ENCODE results near the gene ZMIZ1. TPM values are rescaled to one million over a fixed set of nuclear protein-coding genes. Genes with fewer than 3 reads are reported as not detected.

ZMIZ1 gene
- polyA plus RNA-seq, 2 donors: 29.2 to 29.7 TPM

DNA sequence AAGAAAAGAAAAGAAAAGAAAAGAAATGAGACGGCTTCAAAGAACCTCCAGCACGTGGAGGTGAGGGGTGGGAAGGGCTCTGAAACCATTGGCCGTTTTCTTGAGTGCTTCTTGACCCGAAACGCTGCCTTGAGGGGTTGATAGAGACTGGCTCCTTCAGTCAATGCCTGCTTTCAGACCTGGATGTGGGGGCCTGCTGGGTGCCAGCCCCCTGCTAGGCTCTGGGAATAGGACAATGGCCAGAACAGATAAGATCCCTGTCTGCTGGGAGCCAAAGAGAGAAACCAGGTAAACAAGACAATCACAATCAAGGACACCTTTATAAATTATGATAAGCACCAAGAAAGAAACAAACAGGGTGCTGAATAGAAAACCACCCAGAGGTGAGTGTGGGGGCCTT lies 27.7 kb downstream of the ZMIZ1 start:
- 87 to 89% methylated on average over 5 of the region's 5 CpGs for WGBS, 2 donors
- Histone ChIP-seq H3K4me1 (ENCODE audit: control insufficient read depth in 2 of 2, insufficient read depth in 2 of 2, low read length in 1 of 2) (peaks cover 20 to 60% of the 10 kb centered on the region in 2 donors), H3K27me3 (ENCODE audit: control insufficient read depth in 1 of 2, insufficient read depth in 2 of 2, low read length in 2 of 2) (no peaks in the 10 kb centered on the region), H3K36me3 (ENCODE audit: control insufficient read depth in 2 of 2, insufficient read depth in 2 of 2, low read length in 1 of 2) (no peaks in the 10 kb centered on the region), H3K9me3 (ENCODE audit: control insufficient read depth in 2 of 2, insufficient read depth in 1 of 2, low read depth in 1 of 2, low read length in 1 of 2) (no peaks in the 10 kb centered on the region), H3K4me3 (ENCODE audit: low read depth in 1 of 2, low read length in 2 of 2) (no peak overlapping the region), H3K27ac (ENCODE audit: low read depth in 2 of 2, low read length in 1 of 2) (peak overlapping the region in 1 of 2 donors; percentile 27)

DNA sequence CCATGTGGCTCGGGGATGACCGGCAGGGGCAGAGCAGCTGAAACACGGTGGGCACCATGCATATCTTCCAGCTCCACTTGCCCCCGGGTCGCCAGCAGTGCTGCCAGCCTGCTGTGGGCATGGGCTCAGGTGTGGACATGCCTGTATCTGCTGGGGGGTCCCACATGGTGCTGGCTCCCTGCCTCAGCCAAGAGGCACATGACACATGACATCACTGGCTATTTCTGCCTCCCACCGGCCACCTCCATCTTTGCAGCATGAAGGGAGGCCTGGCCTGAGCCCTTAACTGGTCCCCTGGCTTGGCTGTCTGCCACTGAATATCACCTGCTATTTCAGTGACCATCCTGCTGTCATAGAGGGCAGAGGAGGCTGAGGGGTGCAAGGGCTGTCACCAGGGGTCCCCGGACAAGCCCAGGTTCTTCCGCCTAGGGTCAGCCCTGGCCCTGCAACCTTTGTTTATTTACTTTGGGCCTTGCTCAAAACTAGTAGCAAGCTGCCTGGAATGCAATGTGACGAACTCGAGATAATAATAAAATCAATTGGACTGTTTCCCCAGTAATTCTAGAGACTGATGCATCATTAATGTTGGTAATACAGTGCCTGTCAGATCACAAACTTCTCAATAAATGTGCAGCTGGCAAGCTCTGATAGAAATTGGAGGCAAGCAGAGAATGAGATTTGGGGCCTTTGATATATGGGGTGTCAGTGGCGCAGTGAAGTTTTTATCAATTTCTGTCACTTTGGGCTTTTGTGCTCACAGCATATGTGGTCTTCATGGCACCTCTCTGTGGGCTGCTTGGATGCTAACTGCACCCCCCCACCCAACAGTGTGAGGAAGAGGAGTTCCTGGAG lies 28.5 kb downstream of the ZMIZ1 start:
- WGBS, 2 donors: 59 to 63% methylated on average over 11 of the region's 11 CpGs

DNA sequence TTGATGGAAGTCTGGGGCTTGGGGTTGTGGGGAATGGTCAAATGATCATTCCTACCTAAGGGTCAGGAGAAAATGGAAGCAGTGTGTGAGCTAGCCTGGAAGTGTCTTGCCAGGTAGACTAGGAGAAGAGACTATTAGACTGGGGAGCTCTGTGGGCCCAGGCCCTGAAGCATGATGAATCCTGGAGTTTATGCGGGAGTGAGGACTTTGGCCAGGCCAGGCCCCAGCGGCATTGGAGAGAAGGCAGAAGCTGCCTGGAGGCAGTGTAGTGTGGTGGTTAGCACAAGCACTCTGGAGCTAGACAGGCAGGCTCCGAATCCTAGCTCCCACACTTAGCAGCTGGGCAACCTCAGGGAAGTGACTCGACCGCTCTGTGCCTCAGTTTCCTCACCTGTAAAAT lies 29.3 kb downstream of the ZMIZ1 start:
- H3K4me1 ChIP-seq (ENCODE audit: control insufficient read depth in 2 of 2, insufficient read depth in 2 of 2, low read length in 1 of 2): peaks cover 30 to 64% of the 10 kb centered on the region in 2 donors
- no peaks in the 10 kb centered on the region for H3K9me3 ChIP-seq (ENCODE audit: control insufficient read depth in 2 of 2, insufficient read depth in 1 of 2, low read depth in 1 of 2, low read length in 1 of 2)
- no peaks in the 10 kb centered on the region for H3K36me3 ChIP-seq (ENCODE audit: control insufficient read depth in 2 of 2, insufficient read depth in 2 of 2, low read length in 1 of 2)
- 91 to 94% methylated on average over 5 of the region's 5 CpGs for WGBS, 2 donors
- no peak overlapping the region for H3K27ac ChIP-seq (ENCODE audit: low read depth in 2 of 2, low read length in 1 of 2)
- H3K27me3 ChIP-seq (ENCODE audit: control insufficient read depth in 1 of 2, insufficient read depth in 2 of 2, low read length in 2 of 2): no peaks in the 10 kb centered on the region
- no peak overlapping the region for H3K4me3 ChIP-seq (ENCODE audit: low read depth in 1 of 2, low read length in 2 of 2)

More for the DNA sequence above, 28.5 kb downstream of the ZMIZ1 start:
- Histone ChIP-seq H3K9me3 (ENCODE audit: control insufficient read depth in 2 of 2, insufficient read depth in 1 of 2, low read depth in 1 of 2, low read length in 1 of 2) (no peaks in the 10 kb centered on the region), H3K36me3 (ENCODE audit: control insufficient read depth in 2 of 2, insufficient read depth in 2 of 2, low read length in 1 of 2) (no peaks in the 10 kb centered on the region), H3K27ac (ENCODE audit: low read depth in 2 of 2, low read length in 1 of 2) (peak overlapping the region in 1 of 2 donors; percentile 23), H3K27me3 (ENCODE audit: control insufficient read depth in 1 of 2, insufficient read depth in 2 of 2, low read length in 2 of 2) (no peaks in the 10 kb centered on the region), H3K4me3 (ENCODE audit: low read depth in 1 of 2, low read length in 2 of 2) (no peak overlapping the region), H3K4me1 (ENCODE audit: control insufficient read depth in 2 of 2, insufficient read depth in 2 of 2, low read length in 1 of 2) (peaks cover 26 to 62% of the 10 kb centered on the region in 2 donors)

- Histone ChIP-seq H3K36me3 (ENCODE audit: control insufficient read depth in 2 of 2, insufficient read depth in 2 of 2, low read length in 1 of 2) (no peaks in the 10 kb centered on the region), H3K27me3 (ENCODE audit: control insufficient read depth in 1 of 2, insufficient read depth in 2 of 2, low read length in 2 of 2) (no peaks in the 10 kb centered on the region), H3K9me3 (ENCODE audit: control insufficient read depth in 2 of 2, insufficient read depth in 1 of 2, low read depth in 1 of 2, low read length in 1 of 2) (no peaks in the 10 kb centered on the region), H3K4me3 (ENCODE audit: low read depth in 1 of 2, low read length in 2 of 2) (no peak overlapping the region), H3K4me1 (ENCODE audit: control insufficient read depth in 2 of 2, insufficient read depth in 2 of 2, low read length in 1 of 2) (peaks cover 32 to 63% of the 10 kb centered on the region in 2 donors), H3K27ac (ENCODE audit: low read depth in 2 of 2, low read length in 1 of 2) (no peak overlapping the region)
- 81 to 90% methylated on average over 10 of the region's 10 CpGs for WGBS, 2 donors
These were observed 29.8 kb downstream of the ZMIZ1 start for GRCh38 chr10:79098596-79099015.

- H3K27ac ChIP-seq (ENCODE audit: low read depth in 2 of 2, low read length in 1 of 2): no peak overlapping the region
- no peak overlapping the region for H3K4me3 ChIP-seq (ENCODE audit: low read depth in 1 of 2, low read length in 2 of 2)
- H3K4me1 ChIP-seq (ENCODE audit: control insufficient read depth in 2 of 2, insufficient read depth in 2 of 2, low read length in 1 of 2): peaks cover 27 to 58% of the 10 kb centered on the region in 2 donors
- no peaks in the 10 kb centered on the region for H3K27me3 ChIP-seq (ENCODE audit: control insufficient read depth in 1 of 2, insufficient read depth in 2 of 2, low read length in 2 of 2)
- no peaks in the 10 kb centered on the region for H3K36me3 ChIP-seq (ENCODE audit: control insufficient read depth in 2 of 2, insufficient read depth in 2 of 2, low read length in 1 of 2)
- no peaks in the 10 kb centered on the region for H3K9me3 ChIP-seq (ENCODE audit: control insufficient read depth in 2 of 2, insufficient read depth in 1 of 2, low read depth in 1 of 2, low read length in 1 of 2)
- 92 to 96% methylated on average over 2 of the region's 2 CpGs for WGBS, 2 donors
These were observed 31.2 kb downstream of the ZMIZ1 start for GRCh38 chr10:79099898-79100448.

DNA sequence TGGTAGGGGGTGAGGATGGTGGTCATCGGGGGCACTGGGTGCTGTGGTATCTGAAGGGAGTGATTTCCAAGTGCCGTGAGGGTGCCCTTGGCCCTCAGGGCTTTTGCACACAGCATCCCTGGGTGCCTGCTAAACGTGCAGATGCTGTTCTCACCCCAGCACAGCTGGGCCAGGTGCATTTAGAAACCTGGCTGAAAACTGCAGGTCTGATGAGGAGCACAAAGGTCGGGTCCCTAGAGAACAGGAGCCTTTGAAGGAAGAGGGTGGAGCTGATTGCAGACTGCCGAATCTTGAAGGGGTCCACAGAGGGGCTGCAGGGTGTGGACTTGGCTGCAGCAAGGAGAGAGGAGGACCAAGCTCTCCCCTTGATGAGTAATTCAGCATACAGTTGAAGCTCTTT lies 32.0 kb downstream of the ZMIZ1 start:
- Histone ChIP-seq H3K4me3 (ENCODE audit: low read depth in 1 of 2, low read length in 2 of 2) (no peak overlapping the region), H3K4me1 (ENCODE audit: control insufficient read depth in 2 of 2, insufficient read depth in 2 of 2, low read length in 1 of 2) (peaks cover 27 to 56% of the 10 kb centered on the region in 2 donors), H3K27me3 (ENCODE audit: control insufficient read depth in 1 of 2, insufficient read depth in 2 of 2, low read length in 2 of 2) (no peaks in the 10 kb centered on the region), H3K36me3 (ENCODE audit: control insufficient read depth in 2 of 2, insufficient read depth in 2 of 2, low read length in 1 of 2) (no peaks in the 10 kb centered on the region), H3K27ac (ENCODE audit: low read depth in 2 of 2, low read length in 1 of 2) (peak overlapping the region in 1 of 2 donors; percentile 90), H3K9me3 (ENCODE audit: control insufficient read depth in 2 of 2, insufficient read depth in 1 of 2, low read depth in 1 of 2, low read length in 1 of 2) (no peaks in the 10 kb centered on the region)
- 47 to 48% methylated on average over 5 of the region's 5 CpGs for WGBS, 2 donors

DNA sequence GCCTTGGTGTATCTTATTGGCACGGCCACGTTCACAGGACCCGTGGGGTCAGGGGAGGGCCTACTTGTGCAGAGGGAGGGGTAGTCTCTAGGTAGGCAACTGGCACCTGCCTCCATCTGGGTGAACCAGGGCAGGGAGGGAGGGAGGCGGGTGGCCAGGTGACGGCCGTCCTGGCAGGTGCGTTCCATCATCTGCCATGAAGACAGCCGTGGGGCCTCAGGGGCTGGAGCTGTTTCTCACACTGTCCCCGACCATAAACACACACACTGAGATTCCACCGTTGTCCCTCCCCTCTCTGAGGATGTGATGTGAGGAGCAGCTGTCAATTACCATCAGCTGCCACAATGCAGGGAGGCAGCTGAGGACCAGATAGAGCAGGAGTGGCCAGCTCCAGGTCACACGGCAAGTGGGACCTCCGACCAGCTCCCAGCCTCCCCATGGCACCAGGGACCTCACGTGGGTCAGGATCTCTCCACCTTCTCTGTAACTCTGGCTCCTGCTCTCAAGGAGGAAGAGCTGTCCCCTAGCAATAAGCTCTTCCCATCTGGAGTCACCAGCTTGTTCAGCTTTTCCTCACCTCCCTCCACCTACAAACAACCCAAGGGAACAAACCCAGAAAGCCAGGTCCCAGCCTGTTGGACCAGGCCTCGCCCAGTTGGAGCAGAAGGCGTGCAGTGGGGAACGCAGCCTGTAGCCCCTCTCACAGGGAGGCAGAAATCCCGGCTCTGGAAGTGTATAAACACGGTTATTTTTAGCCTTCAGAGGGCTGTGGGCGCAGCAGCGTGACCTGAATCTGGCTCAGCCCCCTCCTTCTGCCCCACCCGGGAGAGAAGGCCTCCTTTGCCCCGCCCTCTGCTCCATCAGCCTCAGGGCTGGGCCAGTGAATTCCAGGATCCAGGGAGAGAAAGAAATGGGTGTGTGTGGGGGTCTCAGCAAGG lies 33.1 kb downstream of the ZMIZ1 start:
- Histone ChIP-seq H3K4me3 (ENCODE audit: low read depth in 1 of 2, low read length in 2 of 2) (no peak overlapping the region), H3K36me3 (ENCODE audit: control insufficient read depth in 2 of 2, insufficient read depth in 2 of 2, low read length in 1 of 2) (peaks cover 0 to under 1% of the 10 kb centered on the region in 2 donors), H3K9me3 (ENCODE audit: control insufficient read depth in 2 of 2, insufficient read depth in 1 of 2, low read depth in 1 of 2, low read length in 1 of 2) (no peaks in the 10 kb centered on the region), H3K27ac (ENCODE audit: low read depth in 2 of 2, low read length in 1 of 2) (peak overlapping the region; percentile 61 to 90), H3K4me1 (ENCODE audit: control insufficient read depth in 2 of 2, insufficient read depth in 2 of 2, low read length in 1 of 2) (peaks cover 25 to 59% of the 10 kb centered on the region in 2 donors), H3K27me3 (ENCODE audit: control insufficient read depth in 1 of 2, insufficient read depth in 2 of 2, low read length in 2 of 2) (no peaks in the 10 kb centered on the region)
- 27 to 29% methylated on average over 19 to 22 of the region's 22 CpGs for WGBS, 2 donors

DNA sequence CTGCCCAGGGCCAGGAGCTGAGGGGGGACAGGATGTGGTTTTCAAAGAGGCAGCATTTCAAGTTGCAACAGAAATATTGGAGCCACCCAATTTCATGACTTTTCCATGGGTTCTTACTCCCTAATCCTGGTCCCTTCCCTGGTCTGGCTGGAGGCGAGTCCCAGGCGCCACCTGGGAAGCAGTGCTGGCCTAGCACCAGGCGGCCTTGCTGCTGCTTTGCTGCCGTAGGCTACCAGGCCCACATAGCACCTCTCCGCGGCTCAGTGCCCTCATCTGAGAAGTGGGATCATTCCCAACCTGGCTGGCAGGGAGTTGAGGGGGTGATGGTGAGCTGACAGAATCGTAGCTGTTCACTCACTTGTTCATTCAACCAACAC lies 33.7 kb downstream of the ZMIZ1 start:
- Histone ChIP-seq H3K27ac (ENCODE audit: low read depth in 2 of 2, low read length in 1 of 2) (peak overlapping the region; percentile 61 to 90), H3K4me1 (ENCODE audit: control insufficient read depth in 2 of 2, insufficient read depth in 2 of 2, low read length in 1 of 2) (peaks cover 25 to 57% of the 10 kb centered on the region in 2 donors), H3K4me3 (ENCODE audit: low read depth in 1 of 2, low read length in 2 of 2) (no peak overlapping the region), H3K9me3 (ENCODE audit: control insufficient read depth in 2 of 2, insufficient read depth in 1 of 2, low read depth in 1 of 2, low read length in 1 of 2) (no peaks in the 10 kb centered on the region), H3K27me3 (ENCODE audit: control insufficient read depth in 1 of 2, insufficient read depth in 2 of 2, low read length in 2 of 2) (no peaks in the 10 kb centered on the region), H3K36me3 (ENCODE audit: control insufficient read depth in 2 of 2, insufficient read depth in 2 of 2, low read length in 1 of 2) (peaks cover 0 to 5% of the 10 kb centered on the region in 2 donors)
- 35 to 36% methylated on average over 7 of the region's 7 CpGs for WGBS, 2 donors

- H3K36me3 ChIP-seq (ENCODE audit: control insufficient read depth in 2 of 2, insufficient read depth in 2 of 2, low read length in 1 of 2): peaks cover 0 to 7% of the 10 kb centered on the region in 2 donors
- H3K9me3 ChIP-seq (ENCODE audit: control insufficient read depth in 2 of 2, insufficient read depth in 1 of 2, low read depth in 1 of 2, low read length in 1 of 2): no peaks in the 10 kb centered on the region
- peak overlapping the region; percentile 43 to 61 for H3K27ac ChIP-seq (ENCODE audit: low read depth in 2 of 2, low read length in 1 of 2)
- H3K27me3 ChIP-seq (ENCODE audit: control insufficient read depth in 1 of 2, insufficient read depth in 2 of 2, low read length in 2 of 2): no peaks in the 10 kb centered on the region
- WGBS, 2 donors: 75 to 77% methylated on average over 13 of the region's 13 CpGs
- peaks cover 20 to 58% of the 10 kb centered on the region in 2 donors for H3K4me1 ChIP-seq (ENCODE audit: control insufficient read depth in 2 of 2, insufficient read depth in 2 of 2, low read length in 1 of 2)
- no peak overlapping the region for H3K4me3 ChIP-seq (ENCODE audit: low read depth in 1 of 2, low read length in 2 of 2)
These were observed 34.4 kb downstream of the ZMIZ1 start for GRCh38 chr10:79103129-79103528.

Data from esophagus (tissue), 2 donors.